ENCODE results near the gene NECAB3.

Gene NECAB3

DNA sequence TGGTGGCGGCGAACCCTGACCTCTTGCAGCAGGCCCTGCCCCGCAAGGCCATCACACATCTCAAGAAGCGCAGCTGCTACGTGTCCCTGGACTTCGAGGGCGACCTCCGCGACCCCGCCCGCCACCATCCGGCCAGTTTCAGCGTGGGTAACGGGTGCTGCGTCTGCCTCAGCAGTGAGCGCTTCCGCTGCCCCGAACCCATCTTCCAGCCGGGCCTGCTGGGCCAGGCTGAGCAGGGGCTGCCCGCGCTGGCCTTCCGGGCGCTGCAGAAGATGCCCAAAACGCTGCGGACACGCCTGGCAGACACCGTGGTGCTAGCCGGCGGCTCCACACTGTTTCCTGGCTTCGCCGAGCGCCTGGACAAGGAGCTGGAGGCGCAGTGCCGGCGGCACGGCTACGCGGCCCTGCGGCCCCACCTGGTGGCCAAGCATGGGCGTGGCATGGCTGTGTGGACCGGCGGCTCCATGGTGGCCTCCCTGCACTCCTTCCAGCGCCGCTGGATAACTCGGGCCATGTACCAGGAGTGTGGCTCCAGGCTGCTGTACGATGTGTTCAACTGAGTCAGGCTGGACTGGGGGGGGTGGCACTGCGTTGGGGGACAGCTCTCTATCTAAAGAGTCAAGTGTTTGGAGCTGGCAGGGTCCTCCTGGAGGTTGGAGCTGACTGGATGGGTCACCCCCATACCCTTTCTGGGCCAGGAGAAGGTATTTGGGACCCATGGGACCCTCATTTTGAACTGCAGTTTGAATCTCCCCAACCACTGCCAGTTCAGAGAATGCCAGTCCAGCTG, 6.4 kb downstream of the NECAB3 start:
- Histone ChIP-seq H3K36me3 (ENCODE audit: insufficient read depth, low read length) (peaks cover 50% of the 10 kb centered on the region), H2AFZ (ENCODE audit: low read length) (no peak overlapping the region), H3K9me3 (ENCODE audit: low read length) (no peaks in the 10 kb centered on the region), H3K79me2 (ENCODE audit: insufficient read depth, low read length) (no peaks in the 10 kb centered on the region), H3K4me1 (ENCODE audit: insufficient read depth, low read length, severe bottlenecking) (peaks cover 94% of the 10 kb centered on the region), H3K9me2 (ENCODE audit: low read depth, low read length) (no peaks in the 10 kb centered on the region), H3K9ac (ENCODE audit: low read length) (peak overlapping the region; percentile 49), H3K4me3 (ENCODE audit: low read depth, low read length, poor library complexity, severe bottlenecking) (peak overlapping the region; percentile 59), H3F3A (ENCODE audit: insufficient read depth, low read length) (no peaks in the 10 kb centered on the region), H4K20me1 (ENCODE audit: insufficient read depth, low read length) (no peaks in the 10 kb centered on the region), H3K4me2 (ENCODE audit: low read length) (peak overlapping the region; percentile 72), H3K27ac (ENCODE audit: low read depth, low read length, poor library complexity, severe bottlenecking) (peak overlapping the region; percentile 80), H3K27me3 (ENCODE audit: insufficient read depth, low read length) (no peaks in the 10 kb centered on the region)
- TF ChIP-seq, protein P1, sequence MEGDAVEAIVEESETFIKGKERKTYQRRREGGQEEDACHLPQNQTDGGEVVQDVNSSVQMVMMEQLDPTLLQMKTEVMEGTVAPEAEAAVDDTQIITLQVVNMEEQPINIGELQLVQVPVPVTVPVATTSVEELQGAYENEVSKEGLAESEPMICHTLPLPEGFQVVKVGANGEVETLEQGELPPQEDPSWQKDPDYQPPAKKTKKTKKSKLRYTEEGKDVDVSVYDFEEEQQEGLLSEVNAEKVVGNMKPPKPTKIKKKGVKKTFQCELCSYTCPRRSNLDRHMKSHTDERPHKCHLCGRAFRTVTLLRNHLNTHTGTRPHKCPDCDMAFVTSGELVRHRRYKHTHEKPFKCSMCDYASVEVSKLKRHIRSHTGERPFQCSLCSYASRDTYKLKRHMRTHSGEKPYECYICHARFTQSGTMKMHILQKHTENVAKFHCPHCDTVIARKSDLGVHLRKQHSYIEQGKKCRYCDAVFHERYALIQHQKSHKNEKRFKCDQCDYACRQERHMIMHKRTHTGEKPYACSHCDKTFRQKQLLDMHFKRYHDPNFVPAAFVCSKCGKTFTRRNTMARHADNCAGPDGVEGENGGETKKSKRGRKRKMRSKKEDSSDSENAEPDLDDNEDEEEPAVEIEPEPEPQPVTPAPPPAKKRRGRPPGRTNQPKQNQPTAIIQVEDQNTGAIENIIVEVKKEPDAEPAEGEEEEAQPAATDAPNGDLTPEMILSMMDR (IDR thresholded peaks at IDR 0.05; ENCODE audit: low read length), result peak; percentile 63
- no peak for TF ChIP-seq EZH2 (IDR thresholded peaks at IDR 0.05; ENCODE audit: borderline replicate concordance, low read length)

DNA sequence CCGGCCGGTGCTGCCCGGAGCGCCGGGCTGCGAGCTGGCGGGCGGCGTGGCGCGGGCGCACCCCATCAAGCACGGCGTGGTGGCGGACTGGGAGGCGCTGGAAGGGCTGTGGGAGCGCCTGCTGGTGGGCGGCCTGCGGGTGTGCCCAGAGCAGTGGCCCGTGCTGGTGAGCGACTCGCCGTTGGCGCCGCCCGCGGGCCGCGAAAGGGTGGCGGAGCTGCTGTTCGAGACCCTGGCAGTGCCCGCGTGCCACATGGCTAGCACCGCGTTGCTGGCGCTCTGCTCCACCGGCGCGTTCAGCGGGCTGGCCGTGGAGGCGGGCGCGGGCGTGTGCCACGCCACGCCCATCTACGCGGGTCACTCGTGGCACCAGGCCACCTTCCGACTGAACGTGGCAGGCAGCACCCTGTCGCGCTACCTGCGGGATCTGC, 7.0 kb downstream of the NECAB3 start:
- H3K9ac ChIP-seq (ENCODE audit: low read length), result peak overlapping the region; percentile 49
- H3K27ac ChIP-seq (ENCODE audit: low read depth, low read length, poor library complexity, severe bottlenecking), result peak overlapping the region; percentile 80

DNA sequence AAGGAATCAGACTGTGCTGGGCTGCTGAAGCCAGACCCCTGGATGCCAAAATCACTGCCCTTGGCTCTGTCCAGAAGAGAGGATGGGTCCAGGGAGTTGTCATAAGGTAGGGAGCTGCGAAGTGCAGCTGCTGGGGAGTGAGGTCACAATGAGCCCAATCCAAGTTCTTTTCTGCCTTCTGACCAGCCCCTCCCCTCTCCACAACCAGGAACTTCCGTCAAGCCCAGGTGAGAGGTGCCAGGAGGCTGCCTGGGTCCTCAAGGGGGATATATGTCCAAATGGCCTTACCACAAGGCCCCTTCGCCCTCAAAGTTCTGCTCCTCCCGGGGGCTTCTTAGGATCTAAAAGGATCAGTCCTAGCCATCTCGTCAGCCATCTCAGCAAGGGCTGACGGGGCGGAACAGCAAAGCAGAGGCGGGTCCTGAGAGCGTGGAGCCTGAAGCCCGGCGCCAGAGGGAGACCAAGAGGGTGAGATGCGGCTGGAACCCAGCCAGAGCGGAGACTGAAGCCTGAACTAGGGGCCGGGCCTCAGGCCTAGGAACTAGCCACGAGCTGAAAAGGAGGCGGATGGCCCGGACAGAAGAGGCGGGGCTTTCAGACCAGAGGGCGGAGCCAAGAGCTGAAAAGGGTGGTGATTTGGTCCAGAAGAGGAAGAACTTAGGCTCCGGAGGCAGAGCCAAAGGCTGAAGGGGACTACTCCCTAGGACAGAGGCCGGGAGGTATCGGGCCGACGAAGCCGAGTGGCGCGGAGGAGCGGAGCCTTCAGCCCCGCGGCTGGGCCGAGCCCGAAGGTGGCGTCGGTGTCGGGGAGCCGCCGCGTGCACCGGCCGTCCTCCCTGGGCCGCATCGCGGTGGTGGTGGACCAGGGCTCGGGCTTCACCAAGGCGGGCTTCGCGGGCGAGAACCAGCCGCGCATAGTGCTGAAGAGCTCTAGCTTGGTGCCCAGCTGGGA, 7.7 kb downstream of the NECAB3 start, which contains the start of gene ACTL10:
Gene ACTL10 (plus strand): TSS at position 651 of the 952 bp plus-strand sequence. CDS start 555 bp downstream, outside the sequence.
- H3K79me2 ChIP-seq (ENCODE audit: insufficient read depth, low read length), result no peaks in the 10 kb centered on the region
- peak within 1 kb of the TSS; percentile 59 for H3K4me3 ChIP-seq (ENCODE audit: low read depth, low read length, poor library complexity, severe bottlenecking)
- H3K27me3 ChIP-seq (ENCODE audit: insufficient read depth, low read length), result no peaks in the 10 kb centered on the region
- H3K4me2 ChIP-seq (ENCODE audit: low read length), result peak within 1 kb of the TSS; percentile 72
- H3F3A ChIP-seq (ENCODE audit: insufficient read depth, low read length), result no peaks in the 10 kb centered on the region
- no peaks in the 10 kb centered on the region for H3K9me3 ChIP-seq (ENCODE audit: low read length)
- no peaks in the 10 kb centered on the region for H4K20me1 ChIP-seq (ENCODE audit: insufficient read depth, low read length)
- peaks cover 49% of the 10 kb centered on the region for H3K36me3 ChIP-seq (ENCODE audit: insufficient read depth, low read length)
- no peak for TF ChIP-seq EZH2 (IDR thresholded peaks at IDR 0.05; ENCODE audit: borderline replicate concordance, low read length)
- TF ChIP-seq, protein P1 (IDR thresholded peaks at IDR 0.05; ENCODE audit: low read length), result no peak
- no peaks in the 10 kb centered on the region for H3K9me2 ChIP-seq (ENCODE audit: low read depth, low read length)
- H3K4me1 ChIP-seq (ENCODE audit: insufficient read depth, low read length, severe bottlenecking), result peaks cover 87% of the 10 kb centered on the region
- H3K9ac ChIP-seq (ENCODE audit: low read length), result peak within 1 kb of the TSS; percentile 49
- peak within 1 kb of the TSS; percentile 80 for H3K27ac ChIP-seq (ENCODE audit: low read depth, low read length, poor library complexity, severe bottlenecking)
- no peak within 1 kb of the TSS for H2AFZ ChIP-seq (ENCODE audit: low read length)

More for the DNA sequence above, 7.0 kb downstream of the NECAB3 start:
- Histone ChIP-seq H4K20me1 (ENCODE audit: insufficient read depth, low read length) (no peaks in the 10 kb centered on the region), H3K9me2 (ENCODE audit: low read depth, low read length) (no peaks in the 10 kb centered on the region), H3K36me3 (ENCODE audit: insufficient read depth, low read length) (peaks cover 51% of the 10 kb centered on the region), H3K27me3 (ENCODE audit: insufficient read depth, low read length) (no peaks in the 10 kb centered on the region), H3F3A (ENCODE audit: insufficient read depth, low read length) (no peaks in the 10 kb centered on the region), H3K4me2 (ENCODE audit: low read length) (peak overlapping the region; percentile 72), H3K9me3 (ENCODE audit: low read length) (no peaks in the 10 kb centered on the region), H3K4me1 (ENCODE audit: insufficient read depth, low read length, severe bottlenecking) (peaks cover 94% of the 10 kb centered on the region), H3K4me3 (ENCODE audit: low read depth, low read length, poor library complexity, severe bottlenecking) (peak overlapping the region; percentile 59), H3K79me2 (ENCODE audit: insufficient read depth, low read length) (no peaks in the 10 kb centered on the region), H2AFZ (ENCODE audit: low read length) (no peak overlapping the region)
- TF ChIP-seq EZH2 (IDR thresholded peaks at IDR 0.05; ENCODE audit: borderline replicate concordance, low read length), result no peak
- TF ChIP-seq, protein P1 (IDR thresholded peaks at IDR 0.05; ENCODE audit: low read length), result no peak
